ENCODE measurements around the gene TCF4.

DNA sequence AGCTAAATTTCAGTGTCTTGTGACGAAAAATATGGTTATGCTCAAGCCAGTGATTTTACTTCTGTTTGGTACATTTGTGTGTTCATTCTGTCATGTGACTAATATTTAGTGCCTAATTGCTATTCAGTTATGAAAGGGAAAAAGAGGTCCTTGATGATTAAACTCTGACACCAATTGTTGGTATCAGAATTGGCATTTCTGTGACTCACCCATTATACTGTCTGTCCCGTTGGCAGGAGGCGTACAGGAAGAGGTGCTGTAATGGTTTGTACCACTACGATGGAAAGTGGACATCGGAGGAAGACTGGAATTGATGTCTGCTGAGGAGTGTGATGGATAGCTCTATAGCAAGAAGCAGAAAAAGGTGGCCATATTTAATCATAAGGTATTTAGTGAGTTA, 318.4 kb downstream of the TCF4 start:
- TF ChIP-seq, protein P1, sequence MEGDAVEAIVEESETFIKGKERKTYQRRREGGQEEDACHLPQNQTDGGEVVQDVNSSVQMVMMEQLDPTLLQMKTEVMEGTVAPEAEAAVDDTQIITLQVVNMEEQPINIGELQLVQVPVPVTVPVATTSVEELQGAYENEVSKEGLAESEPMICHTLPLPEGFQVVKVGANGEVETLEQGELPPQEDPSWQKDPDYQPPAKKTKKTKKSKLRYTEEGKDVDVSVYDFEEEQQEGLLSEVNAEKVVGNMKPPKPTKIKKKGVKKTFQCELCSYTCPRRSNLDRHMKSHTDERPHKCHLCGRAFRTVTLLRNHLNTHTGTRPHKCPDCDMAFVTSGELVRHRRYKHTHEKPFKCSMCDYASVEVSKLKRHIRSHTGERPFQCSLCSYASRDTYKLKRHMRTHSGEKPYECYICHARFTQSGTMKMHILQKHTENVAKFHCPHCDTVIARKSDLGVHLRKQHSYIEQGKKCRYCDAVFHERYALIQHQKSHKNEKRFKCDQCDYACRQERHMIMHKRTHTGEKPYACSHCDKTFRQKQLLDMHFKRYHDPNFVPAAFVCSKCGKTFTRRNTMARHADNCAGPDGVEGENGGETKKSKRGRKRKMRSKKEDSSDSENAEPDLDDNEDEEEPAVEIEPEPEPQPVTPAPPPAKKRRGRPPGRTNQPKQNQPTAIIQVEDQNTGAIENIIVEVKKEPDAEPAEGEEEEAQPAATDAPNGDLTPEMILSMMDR (conservative IDR thresholded peaks at IDR 0.05; ENCODE audit: low read depth, low read length): no peak
- no peak for TF ChIP-seq EZH2 (IDR thresholded peaks at IDR 0.05; ENCODE audit: low read length, unreplicated experiment)
- no peak for TF ChIP-seq EZH2phosphoT487 (IDR thresholded peaks at IDR 0.05; ENCODE audit: borderline replicate concordance, low read length)
